ENCODE results near the gene PRAMEF1. TPM values are rescaled to one million over a fixed set of nuclear protein-coding genes. Genes with fewer than 3 reads are reported as not detected.

The PRAMEF1 gene
- total and polyA plus RNA-seq, 2 of the 4 experiments (the other 2 are of a cell fraction) = not detected

- Histone ChIP-seq H3K4ac (ENCODE audit: low read depth, low read length) (no peak overlapping the region), H2AK9ac (replicated peaks; ENCODE audit: low read depth, low read length, poor library complexity) (no peak overlapping the region), H2BK120ac (ENCODE audit: low read depth, low read length) (no peak overlapping the region), H3K36me3 (ENCODE audit: control insufficient read depth, insufficient read depth, low read length) (no peaks in the 10 kb centered on the region), H3K27ac (ENCODE audit: insufficient read depth, low read length) (no peak overlapping the region), H2BK20ac (ENCODE audit: low read depth, low read length) (no peak overlapping the region), H4K20me1 (ENCODE audit: insufficient read depth, low read length) (no peaks in the 10 kb centered on the region), H3K4me2 (ENCODE audit: low read depth, low read length) (no peak overlapping the region), H4K8ac (ENCODE audit: low read depth in 2 of 2, low read length in 2 of 2) (no peak overlapping the region), H3K79me1 (ENCODE audit: low read depth in 1 of 2, low read length in 2 of 2) (no peaks in the 10 kb centered on the region), H3K27me3 (ENCODE audit: control insufficient read depth, insufficient read depth, low read length) (no peaks in the 10 kb centered on the region), H2AFZ (replicated peaks; ENCODE audit: low read length, poor library complexity) (no peak overlapping the region), H3K9me1 (ENCODE audit: insufficient read depth, low read length) (no peaks in the 10 kb centered on the region), H3K23ac (ENCODE audit: low read depth, low read length) (no peak overlapping the region), H3K56ac (ENCODE audit: extremely low read depth, insufficient read depth, low read length) (no peak overlapping the region), H3K18ac (ENCODE audit: low read depth, low read length) (no peak overlapping the region), H4K91ac (ENCODE audit: insufficient read depth, low read depth, low read length) (no peak overlapping the region), H2AK5ac (ENCODE audit: low read depth, low read length) (no peak overlapping the region), H3K9ac (ENCODE audit: low read depth, low read length) (no peak overlapping the region), H3K9me3 (ENCODE audit: control insufficient read depth, insufficient read depth, low read length) (peaks cover 15% of the 10 kb centered on the region), H3K4me1 (ENCODE audit: control insufficient read depth, insufficient read depth, low read length) (no peaks in the 10 kb centered on the region), H3K14ac (replicated peaks; ENCODE audit: low read depth, low read length) (no peak overlapping the region), H2BK15ac (ENCODE audit: low read depth, low read length) (no peak overlapping the region), H4K5ac (ENCODE audit: low read depth, low read length) (no peak overlapping the region), H3K4me3 (ENCODE audit: insufficient read depth, low read depth, low read length) (no peak overlapping the region), H2BK5ac (ENCODE audit: low read depth, low read length, poor library complexity, severe bottlenecking) (no peak overlapping the region)
- no TSS peak for BruUV-seq (replicated peaks)
- no peak for TF ChIP-seq MAZ (IDR thresholded peaks at IDR 0.05; ENCODE audit: borderline replicate concordance, low read depth, low read length)
- no peak for TF ChIP-seq MXI1 (IDR thresholded peaks at IDR 0.05; ENCODE audit: borderline replicate concordance, low read depth, low read length)
- TF ChIP-seq MAFK (IDR thresholded peaks at IDR 0.05; ENCODE audit: low read depth, low read length) = no peak
- no peak for TF ChIP-seq CHD1 (IDR thresholded peaks at IDR 0.05; ENCODE audit: low read depth, low read length)
- no peak for TF ChIP-seq BHLHE40 (IDR thresholded peaks at IDR 0.05; ENCODE audit: low read depth, low read length)
- TF ChIP-seq FOS (IDR thresholded peaks at IDR 0.05; ENCODE audit: low read depth, low read length) = no peak
- TF ChIP-seq RCOR1 (IDR thresholded peaks at IDR 0.05; ENCODE audit: insufficient replicate concordance, low read length) = no peak
- no peak for TF ChIP-seq RAD21 (IDR thresholded peaks at IDR 0.05; ENCODE audit: low read length)
- dilution Hi-C loops (cut with HindIII; ENCODE audit: low sequenced_read_pairs, unreplicated experiment) = no loop called here
- no peak for DNase-seq
- ChIA-PET POLR2A (ENCODE audit: unreplicated experiment) (no interaction called here), CTCF (no interaction called here)
- ATAC-seq (ENCODE audit: low read depth) = no peak
- in situ Hi-C loops (cut with MboI; ENCODE audit: low sequenced_read_pairs) = no loop called here
- 60% methylated on average over 1 of the region's 4 CpGs; no CpG with 5 or more reads in 1 of the 2 experiments for WGBS, 2 experiments (ENCODE audit: extremely low coverage in 2 of 2, insufficient read length in 1 of 2)
- intact Hi-C loops (cut with micrococcal nuclease) = no loop called here
Measured at GRCh38 chr1:12798911-12799310, 7.7 kb downstream of the PRAMEF1 start.

Measured in IMR-90 (cell line).